Prostate gland (tissue), 2 donors: ENCODE data around the gene POLH. TPM values are rescaled to one million over a fixed set of nuclear protein-coding genes. Genes with fewer than 3 reads are reported as not detected.
"Not testable (repeated sequence)": the region's sequence is repeated elsewhere in the genome, so short reads cannot be mapped to it uniquely, and the experiment has no call there.

Experiments used
- DNase-seq: peaks from one replicate; pipeline ENCODE4 v3.0.0-alpha.2; 2019; ENCODE audit warnings: low spot score
- H3K27ac ChIP-seq, 2 donors: fragments of 200-600 bp; sonication (generic); 2 replicates each; pipeline ENCODE4 v1.5.1; 2017 to 2019
- H3K27me3 ChIP-seq: fragments of 200-600 bp; sonication (generic); replicated peaks from 2 replicates; pipeline ENCODE4 v1.5.1; 2019; ENCODE audit not compliant: insufficient read depth
- H3K36me3 ChIP-seq, 2 donors: fragments of 200-600 bp; sonication (generic); 1 replicate in 1 of 2; 2 replicates in 1 of 2; pipeline versions ENCODE4 v1.5.1 to v1.8.1; 2017 to 2019
- H3K4me1 ChIP-seq: fragments of 200-600 bp; sonication (generic); replicated peaks from 2 replicates; pipeline ENCODE4 v1.5.1; 2019
- H3K4me3 ChIP-seq, 2 donors: fragments of 200-600 bp; sonication (generic); 2 replicates each; pipeline ENCODE4 v1.5.1; 2017 to 2019
- H3K9me3 ChIP-seq: fragments of 200-600 bp; sonication (generic); 2 replicates; pipeline ENCODE4 v1.5.1; 2017
- POLR2A ChIP-seq: fragments of 450-650 bp; IDR thresholded peaks from one replicate; pipeline ENCODE4 v1.6.1; 2016; ENCODE audit warnings: antibody characterized with exemption, mild to moderate bottlenecking
- POLR2AphosphoS5 ChIP-seq: sonication (generic); formaldehyde crosslinking; IDR thresholded peaks from one replicate; pipeline ENCODE4 v1.6.1; 2017; ENCODE audit warnings: antibody characterized with exemption
- WGBS: methylation state at CpG from one replicate; pipeline ENCODE4 v1.1.5; 2018; 5-methylcytosine and 5-hydroxymethylcytosine counted together
- intact Hi-C: fragments of 100-400 bp; cut with DNase I; formaldehyde crosslinking; loops from one replicate; pipeline ENCODE4 v1.14.2; 2022
- total RNA-seq, 2 donors: library from RNA; depleted of rRNA; stranded (reverse); fragments of >200 nt; gene quantifications; one replicate each; pipeline ENCODE4 v1.1.0, GENCODE V29; 2016
- TF ChIP-seq, protein P1 (sequence below), 4 experiments: fragments of 200-600 bp in 2 of 4; fragments of 450-650 bp in 2 of 4; sonication (generic) in 2 of 4; IDR thresholded peaks; 1 replicate in 3 of 4; 2 replicates in 1 of 4; pipeline ENCODE4 v1.5.1; 2016 to 2019; ENCODE audit warnings: antibody characterized with exemption in 4 of 4, mild to moderate bottlenecking in 2 of 4, moderate library complexity in 2 of 4

Gene POLH
- 10 to 100 TPM in 1 of 2 donors, 1 to 10 TPM in 1; 9.2 to 11.8 TPM for total RNA-seq

DNA sequence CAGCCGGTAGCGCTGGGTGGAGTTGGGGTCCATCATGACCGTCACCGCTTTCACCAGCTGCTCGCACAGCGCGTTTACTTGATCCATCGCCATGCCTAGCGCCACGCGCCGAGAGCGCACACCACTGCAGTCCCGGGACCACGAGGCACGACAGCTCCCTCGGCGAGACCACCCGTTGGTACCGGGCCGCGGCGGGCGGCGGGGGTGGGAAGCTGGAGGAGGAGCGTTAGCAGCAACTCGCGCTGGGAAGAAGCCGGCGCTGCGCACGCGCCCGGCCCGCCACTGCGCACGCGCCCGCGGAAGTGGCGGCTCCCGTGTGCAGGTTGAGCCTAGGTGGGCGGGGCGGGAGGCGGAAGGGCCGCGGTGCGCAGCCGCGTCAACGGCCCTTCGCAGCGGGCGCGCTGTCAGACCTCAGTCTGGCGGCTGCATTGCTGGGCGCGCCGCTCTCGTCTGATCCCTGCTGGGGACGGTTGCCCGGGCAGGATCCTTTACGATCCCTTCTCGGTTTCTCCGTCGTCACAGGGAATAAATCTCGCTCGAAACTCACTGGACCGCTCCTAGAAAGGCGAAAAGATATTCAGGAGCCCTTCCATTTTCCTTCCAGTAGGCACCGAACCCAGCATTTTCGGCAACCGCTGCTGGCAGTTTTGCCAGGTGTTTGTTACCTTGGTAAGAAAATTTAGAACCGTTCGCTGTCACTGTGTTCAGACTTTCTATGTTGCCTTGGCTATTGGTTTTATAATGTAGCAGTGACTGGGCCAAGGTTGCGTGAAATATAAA, at the start of gene POLH, which contains the start of gene XPO5:
Gene POLH, plus strand, starts transcription at position 414 of the 780 bp plus-strand sequence. CDS start 6,135 bp downstream, outside the sequence.
Gene XPO5, minus strand, starts transcription at position 267 of the 780 bp plus-strand sequence. Its CDS starts 174 bp downstream, at position 93.
- TF ChIP-seq POLR2A: peak; percentile 98
- TF ChIP-seq, protein P1, sequence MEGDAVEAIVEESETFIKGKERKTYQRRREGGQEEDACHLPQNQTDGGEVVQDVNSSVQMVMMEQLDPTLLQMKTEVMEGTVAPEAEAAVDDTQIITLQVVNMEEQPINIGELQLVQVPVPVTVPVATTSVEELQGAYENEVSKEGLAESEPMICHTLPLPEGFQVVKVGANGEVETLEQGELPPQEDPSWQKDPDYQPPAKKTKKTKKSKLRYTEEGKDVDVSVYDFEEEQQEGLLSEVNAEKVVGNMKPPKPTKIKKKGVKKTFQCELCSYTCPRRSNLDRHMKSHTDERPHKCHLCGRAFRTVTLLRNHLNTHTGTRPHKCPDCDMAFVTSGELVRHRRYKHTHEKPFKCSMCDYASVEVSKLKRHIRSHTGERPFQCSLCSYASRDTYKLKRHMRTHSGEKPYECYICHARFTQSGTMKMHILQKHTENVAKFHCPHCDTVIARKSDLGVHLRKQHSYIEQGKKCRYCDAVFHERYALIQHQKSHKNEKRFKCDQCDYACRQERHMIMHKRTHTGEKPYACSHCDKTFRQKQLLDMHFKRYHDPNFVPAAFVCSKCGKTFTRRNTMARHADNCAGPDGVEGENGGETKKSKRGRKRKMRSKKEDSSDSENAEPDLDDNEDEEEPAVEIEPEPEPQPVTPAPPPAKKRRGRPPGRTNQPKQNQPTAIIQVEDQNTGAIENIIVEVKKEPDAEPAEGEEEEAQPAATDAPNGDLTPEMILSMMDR (IDR thresholded peaks at IDR 0.05): peak in 2 of 4 experiments; percentile 21 to 46
- TF ChIP-seq POLR2AphosphoS5: peak; percentile 91
- H3K4me3 ChIP-seq: peak within 1 kb of the TSS; percentile 95 to 98
- H3K9me3 ChIP-seq: no peaks in the 10 kb centered on the region
- H3K27ac ChIP-seq: peak within 1 kb of the TSS; percentile 72 to 79
- H3K4me1 ChIP-seq: no peaks in the 10 kb centered on the region
- intact Hi-C loops: no loop called here
- H3K27me3 ChIP-seq: no peaks in the 10 kb centered on the region
- no peaks in the 10 kb centered on the region for H3K36me3 ChIP-seq
- WGBS: under 1% methylated on average over 55 of the region's 76 CpGs
- DNase-seq: peak; percentile 91

DNA sequence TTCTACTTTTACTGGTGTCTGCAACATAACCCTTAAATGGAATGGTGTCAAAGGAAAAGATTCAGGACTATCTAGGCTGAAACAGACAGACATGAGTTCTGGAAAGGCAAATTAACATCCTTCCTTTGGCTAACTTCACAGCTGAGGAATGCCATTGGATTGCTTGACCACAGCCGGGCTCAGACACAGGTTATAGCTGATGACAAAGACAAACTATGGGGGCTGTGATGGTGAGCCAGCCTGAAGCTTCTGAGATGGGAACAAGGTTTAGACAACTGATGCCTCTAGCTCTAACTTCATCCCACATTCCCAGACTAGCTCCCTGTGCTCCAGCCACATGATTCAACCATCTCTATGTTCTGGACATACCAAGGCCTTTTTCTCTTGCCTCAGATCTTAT, 43.8 kb upstream of the POLH start:
- Histone ChIP-seq H3K36me3 (peaks cover 0 to 11% of the 10 kb centered on the region in 2 donors), H3K27ac (no peak overlapping the region), H3K27me3 (no peaks in the 10 kb centered on the region), H3K9me3 (no peaks in the 10 kb centered on the region), H3K4me1 (no peaks in the 10 kb centered on the region), H3K4me3 (no peak overlapping the region)
- TF ChIP-seq POLR2A (no peak), POLR2AphosphoS5 (no peak)
- TF ChIP-seq, protein P1 (IDR thresholded peaks at IDR 0.05): no peak
- 81% methylated on average over 1 of the region's 1 CpG for WGBS
- DNase-seq: no peak
- intact Hi-C loops: no loop called here

DNA sequence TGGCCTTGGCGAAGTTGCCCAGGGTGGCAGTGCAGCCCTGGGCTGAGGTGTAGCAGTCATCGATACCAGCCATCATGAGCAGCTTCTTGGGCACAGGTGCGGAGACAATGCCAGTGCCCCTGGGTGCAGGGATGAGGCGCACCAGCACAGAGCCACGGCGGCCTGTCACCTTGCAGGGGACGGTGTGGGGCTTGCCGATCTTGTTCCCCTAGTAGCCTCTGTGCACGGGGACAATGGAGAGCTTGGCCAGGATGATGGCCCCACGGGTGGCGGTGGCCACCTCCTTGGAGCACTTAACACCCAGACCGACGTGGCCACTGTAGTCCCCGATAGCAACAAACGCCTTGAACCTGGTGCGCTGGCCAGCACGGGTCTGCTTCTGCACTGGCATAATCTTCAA, 37.0 kb upstream of the POLH start:
- H3K9me3 ChIP-seq, DNase-seq, H3K4me3 ChIP-seq, H3K36me3 ChIP-seq, intact Hi-C loops, H3K4me1 ChIP-seq, H3K27me3 ChIP-seq, H3K27ac ChIP-seq: not testable (repeated sequence)
- 94% methylated on average over 17 of the region's 17 CpGs for WGBS

DNA sequence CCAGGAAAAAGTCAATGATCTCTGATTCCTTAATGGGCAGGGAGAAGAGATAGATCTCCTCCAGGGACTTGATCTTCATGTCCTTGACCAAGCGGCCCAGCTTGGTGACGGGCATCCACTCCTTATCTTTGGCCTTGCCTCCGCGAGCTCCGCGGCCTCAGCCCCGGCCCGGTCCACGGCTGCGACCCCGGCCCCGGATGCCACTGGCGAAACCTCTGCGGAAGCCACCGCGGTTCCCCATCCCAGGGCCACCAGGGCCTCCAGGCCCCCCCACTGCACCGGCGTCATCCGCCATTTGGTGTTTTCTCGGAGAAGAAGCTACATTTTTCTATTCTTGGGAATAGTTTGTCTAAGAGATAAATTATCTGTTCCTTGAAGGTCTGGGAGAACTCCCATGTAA, 36.6 kb upstream of the POLH start:
- intact Hi-C loops, H3K9me3 ChIP-seq, DNase-seq, H3K27ac ChIP-seq, H3K27me3 ChIP-seq, H3K36me3 ChIP-seq, H3K4me3 ChIP-seq, H3K4me1 ChIP-seq: not testable (repeated sequence)
- 96% methylated on average over 20 of the region's 20 CpGs for WGBS

DNA sequence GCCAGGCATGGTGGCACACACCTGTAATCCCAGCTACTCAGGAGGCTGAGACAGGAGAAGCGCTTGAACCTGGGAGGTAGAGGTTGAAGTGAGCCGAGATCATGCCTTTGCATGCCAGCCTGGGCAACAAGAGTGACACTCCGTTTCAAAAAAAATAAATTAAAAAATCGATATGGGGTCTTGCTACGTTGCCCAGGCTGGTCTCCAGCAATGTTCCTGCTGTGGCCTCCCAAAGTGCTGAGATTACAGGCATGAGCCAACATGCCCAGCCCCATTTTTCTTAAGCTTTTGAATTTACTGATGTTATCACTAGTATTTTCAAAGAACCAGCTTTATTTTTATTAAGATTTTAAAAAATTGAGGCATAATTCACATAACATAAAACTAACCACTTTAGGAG, 35.5 kb upstream of the POLH start:
- Histone ChIP-seq H3K4me1 (no peaks in the 10 kb centered on the region), H3K36me3 (no peaks in the 10 kb centered on the region), H3K4me3 (no peak overlapping the region), H3K27ac (no peak overlapping the region), H3K9me3 (no peaks in the 10 kb centered on the region), H3K27me3 (no peaks in the 10 kb centered on the region)
- no peak for DNase-seq
- intact Hi-C loops: no loop called here
- TF ChIP-seq, protein P1 (IDR thresholded peaks at IDR 0.05): no peak
- TF ChIP-seq POLR2AphosphoS5 (no peak), POLR2A (no peak)
- WGBS: 95% methylated on average over 5 of the region's 5 CpGs
